Ecto neural progenitor cell (in vitro differentiated cells): Measurements from ENCODE around the gene SERPINI1.

ENCODE experiments used
- DNase-seq: peaks from one replicate; pipeline ENCODE4 v3.0.0-alpha.2; 2018; ENCODE audit warnings: low spot score

The SERPINI1 gene

GRCh38 chr3:167734498-167735232, 856 bp upstream of the SERPINI1 start, which contains the start of gene PDCD10:
Gene PDCD10 (minus strand): TSS chr3:167734892. CDS start chr3:167720157, 14,735 bp downstream.
- peak; percentile 97 for DNase-seq

DNA sequence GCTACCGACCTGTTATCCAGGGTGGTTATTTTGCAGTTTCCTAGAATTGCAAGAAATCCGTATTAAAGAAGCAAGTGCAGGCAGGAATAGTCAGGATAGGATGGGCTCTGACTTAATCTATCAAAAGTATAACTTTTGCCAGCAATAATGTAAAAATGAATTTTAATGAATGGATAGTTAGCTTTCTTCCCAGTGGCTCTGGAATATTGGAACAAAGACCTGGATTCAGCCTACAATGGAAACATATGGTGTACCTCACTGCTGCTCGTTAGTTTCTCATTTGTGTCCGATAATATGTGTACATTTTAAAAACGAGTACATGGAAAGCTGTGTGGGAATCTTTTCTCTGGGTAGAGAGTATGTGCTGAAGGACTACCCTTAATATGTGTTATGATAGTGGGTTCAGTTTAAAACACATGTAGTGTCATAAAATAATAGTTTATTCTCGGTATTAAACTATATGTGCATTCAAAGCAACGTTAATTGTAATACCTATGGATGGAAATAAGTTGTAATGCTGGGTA, 805 bp downstream of the SERPINI1 start:
- DNase-seq, result no peak

DNA sequence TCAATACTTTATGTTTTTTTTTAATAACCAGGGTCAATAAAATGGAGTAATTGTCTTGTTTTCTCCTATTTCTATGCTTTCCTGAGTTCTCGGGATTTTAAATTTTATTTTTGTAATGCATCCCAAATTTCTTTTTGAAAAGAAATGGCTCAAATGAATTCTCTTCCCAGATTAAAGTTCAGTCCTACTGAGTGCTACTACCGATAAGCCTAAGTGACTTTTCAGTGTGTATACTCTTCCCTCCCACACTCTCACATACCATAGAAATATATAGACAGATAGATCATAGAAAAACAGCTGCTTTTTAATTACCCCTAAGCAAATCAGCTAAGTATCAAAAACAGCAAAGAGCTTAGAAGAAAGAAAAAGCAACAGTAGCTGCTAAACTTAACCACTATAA, 1.5 kb downstream of the SERPINI1 start:
- no peak for DNase-seq

GRCh38 chr3:167738037-167738436, 2.5 kb downstream of the SERPINI1 start:
- no peak for DNase-seq

DNA sequence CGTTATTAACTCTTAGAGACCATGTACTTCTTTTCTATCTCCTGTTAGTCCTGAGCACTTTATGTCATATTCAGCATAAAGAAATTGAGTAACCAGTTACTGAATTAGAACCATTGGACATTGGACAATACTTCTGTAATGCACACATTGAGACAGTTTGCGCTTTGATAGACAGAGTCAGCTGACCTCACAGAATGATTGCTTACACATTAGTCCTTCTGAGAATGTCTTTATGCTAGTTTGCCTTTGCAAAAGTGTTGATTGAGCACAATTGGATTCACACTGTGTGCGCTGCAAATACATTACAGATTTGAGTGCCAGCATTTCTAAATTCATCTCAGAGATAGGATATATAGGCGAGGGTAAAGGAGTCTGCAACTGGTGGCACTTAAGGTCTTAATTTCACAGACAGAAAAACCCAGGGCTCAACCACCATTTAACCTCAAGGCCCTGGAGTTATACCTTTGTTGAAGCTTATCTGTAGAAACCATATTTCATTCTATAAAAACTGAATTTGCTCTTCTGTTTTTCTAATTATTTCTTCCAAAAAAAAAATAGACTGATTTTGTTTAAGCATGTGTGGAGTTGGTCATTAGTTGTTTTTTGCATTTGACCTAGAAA, 3.8 kb downstream of the SERPINI1 start:
- no peak for DNase-seq

DNA sequence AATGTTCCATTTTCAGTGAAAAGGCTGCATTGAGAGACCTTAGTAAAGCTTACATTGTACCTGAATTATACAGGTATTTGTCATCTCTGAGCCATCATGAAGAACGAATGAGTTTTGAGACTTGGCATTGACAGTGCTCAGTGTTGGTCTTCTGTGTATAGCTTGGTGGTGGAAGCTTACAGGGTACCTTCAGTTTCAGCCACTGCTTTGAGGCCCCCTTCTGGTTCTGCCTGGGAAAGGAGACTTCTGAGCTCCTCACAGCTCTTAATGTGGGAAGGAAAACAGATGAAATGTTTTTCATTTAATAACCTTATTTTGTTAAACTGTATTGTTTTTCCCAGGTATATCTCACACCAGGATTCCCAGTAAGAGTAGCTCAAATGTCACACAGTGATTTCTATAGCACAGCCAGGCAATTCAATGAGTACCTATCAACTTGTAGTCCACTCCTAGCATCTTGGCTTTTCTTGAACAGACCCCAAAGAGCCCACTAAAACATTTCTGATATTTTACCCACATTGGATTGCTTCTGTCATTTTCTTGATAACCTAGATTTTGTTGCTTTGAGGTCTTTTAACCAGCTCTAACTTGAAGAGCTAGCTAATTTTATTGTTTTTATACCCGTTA, 5.6 kb downstream of the SERPINI1 start:
- peak; percentile 54 for DNase-seq

DNA sequence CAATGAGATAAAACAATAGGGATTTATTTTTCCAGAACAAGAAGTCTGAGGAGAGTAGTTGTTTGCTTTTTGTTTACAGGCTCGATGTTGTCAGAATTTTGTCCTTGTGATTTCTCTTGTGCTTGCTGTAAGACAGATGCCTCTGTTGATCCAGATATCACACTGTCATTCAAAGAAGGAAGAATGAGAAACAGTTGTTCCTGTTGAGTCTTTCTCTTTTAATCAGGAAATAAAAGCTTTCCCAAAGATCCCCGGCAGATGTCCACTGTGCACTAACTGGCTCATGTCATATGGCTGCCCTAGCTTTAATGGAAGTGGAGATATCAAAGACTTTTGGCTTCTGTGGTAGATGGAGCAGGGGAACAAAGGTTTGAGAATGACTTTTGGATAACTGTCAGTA, 6.8 kb downstream of the SERPINI1 start:
- DNase-seq, result no peak

- DNase-seq, result no peak
These were observed 8.3 kb downstream of the SERPINI1 start for GRCh38 chr3:167743799-167744198.

- DNase-seq, result no peak
These were observed 13.7 kb downstream of the SERPINI1 start for GRCh38 chr3:167749209-167749608.

- DNase-seq, result no peak
These were observed 14.2 kb downstream of the SERPINI1 start for GRCh38 chr3:167749728-167750127.

GRCh38 chr3:167750272-167750971, 14.9 kb downstream of the SERPINI1 start:
- no peak for DNase-seq

DNA sequence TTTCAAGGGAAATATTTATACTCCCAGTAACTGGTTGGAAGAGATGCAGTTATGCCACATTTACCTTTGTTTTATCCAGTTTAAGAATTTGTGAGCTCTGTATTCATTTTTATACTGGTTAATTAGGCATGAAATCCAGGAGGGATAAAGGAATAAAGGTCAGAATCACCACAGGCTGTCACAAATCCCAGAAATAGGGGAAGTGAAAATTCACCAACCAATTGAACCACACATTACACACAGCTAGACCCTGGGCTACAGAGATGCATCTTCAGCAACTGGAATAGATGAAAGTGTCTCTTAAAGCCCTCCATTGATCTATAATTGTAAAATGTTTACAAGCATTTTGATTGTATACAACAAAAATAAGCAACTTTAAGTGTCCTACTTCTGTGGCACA, 18.5 kb downstream of the SERPINI1 start:
- no peak for DNase-seq

- DNase-seq, result no peak
These were observed 25.8 kb downstream of the SERPINI1 start for GRCh38 chr3:167761302-167761701.

- no peak for DNase-seq
These were observed 26.8 kb downstream of the SERPINI1 start for GRCh38 chr3:167762296-167762695.

DNA sequence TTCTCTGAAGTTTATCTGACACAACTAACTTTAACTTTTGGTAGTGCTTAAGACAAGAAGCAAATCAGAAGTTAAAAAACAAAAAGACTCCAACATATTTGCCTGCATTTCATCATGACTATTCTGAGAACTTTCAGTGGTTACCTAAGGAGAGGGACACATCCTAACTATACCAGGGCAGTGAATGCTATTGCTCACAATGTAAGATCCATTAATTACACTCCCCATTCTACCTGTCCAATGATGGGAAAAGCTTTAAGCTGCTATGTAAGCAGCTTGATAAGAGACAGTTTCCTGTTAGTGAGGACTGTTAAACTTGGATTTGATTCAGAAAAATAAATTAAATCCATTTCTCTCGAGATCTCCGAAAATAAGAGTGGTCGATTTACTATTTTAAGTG, 37.5 kb downstream of the SERPINI1 start:
- DNase-seq, result no peak

GRCh38 chr3:167773584-167773983, 38.1 kb downstream of the SERPINI1 start:
- DNase-seq, result no peak

DNA sequence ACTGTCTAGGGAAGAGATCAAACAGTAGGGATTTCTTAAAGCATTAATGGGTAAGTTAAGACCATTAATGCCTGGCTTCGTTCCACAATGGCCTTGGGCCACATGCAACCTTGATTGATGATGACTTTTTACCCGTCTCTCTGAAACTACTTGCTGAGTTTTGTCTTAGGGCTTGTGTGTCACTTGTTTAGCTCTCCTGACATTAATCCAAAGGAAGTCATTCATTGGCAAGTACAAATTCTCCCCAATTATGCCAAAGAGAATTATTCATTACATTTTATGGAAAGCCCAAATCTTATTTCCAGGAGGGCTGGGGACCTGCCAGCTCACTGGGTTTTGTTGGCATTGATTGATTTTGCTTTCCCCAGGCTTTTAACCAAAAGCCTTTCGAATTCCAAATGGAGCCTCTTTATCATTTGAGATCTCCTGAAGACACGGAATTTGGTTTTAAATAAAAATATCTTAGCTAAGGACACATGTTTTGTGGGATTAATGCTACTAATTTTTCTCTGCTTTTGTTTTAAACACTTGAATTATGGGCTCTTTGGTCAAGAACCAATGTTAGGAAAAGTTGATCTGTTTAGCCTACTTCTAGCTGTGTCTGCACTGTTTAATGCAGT, 40.7 kb downstream of the SERPINI1 start:
- no peak for DNase-seq

DNA sequence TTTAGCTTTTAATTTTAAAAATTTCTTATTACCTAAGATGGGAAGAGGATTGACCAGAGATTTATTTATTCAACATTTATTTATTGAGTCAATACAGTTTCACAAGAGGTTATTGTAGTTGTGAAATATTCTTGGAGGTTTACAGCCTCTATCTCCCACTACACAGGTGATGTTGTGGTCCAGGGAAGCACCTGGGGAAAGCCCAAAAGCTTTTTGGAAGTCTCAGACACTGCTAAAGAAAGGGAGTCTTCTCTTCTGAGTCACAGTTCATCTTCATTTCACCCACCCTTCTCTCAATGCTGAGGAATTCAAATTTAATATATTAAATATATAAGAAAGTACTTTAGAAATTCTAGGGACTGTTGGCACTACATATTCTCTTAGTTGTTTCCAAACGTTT, 41.8 kb downstream of the SERPINI1 start:
- no peak for DNase-seq

DNA sequence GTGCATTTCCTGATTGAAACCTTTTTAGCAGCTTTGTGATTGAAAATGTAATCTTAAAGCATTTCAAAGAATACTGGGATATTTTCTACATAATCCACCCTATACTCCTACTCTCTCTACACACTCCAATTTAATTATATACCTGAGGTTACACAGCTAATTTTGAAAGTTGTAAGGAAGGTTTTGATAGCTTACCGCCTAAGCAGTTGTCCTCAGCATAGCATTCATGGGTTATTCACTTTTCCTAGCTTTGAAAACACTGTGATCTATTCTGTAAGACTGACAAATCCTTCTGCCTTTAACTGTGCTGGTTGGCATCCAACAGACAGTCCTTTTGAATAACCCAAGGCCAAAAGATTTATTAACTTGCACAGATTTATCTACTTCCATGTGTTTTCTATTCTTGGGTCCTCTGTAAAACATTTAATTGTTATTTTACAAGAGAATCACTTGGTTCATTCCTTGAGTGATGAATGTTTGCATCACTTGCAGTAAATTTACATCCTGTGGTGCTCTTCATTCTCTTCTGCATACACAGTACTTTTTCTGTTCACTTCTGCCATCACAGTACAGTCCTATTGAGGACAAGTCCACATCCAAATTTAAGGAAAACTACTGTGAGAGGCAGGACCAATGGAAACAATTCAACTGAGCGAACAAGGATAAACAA, 44.8 kb downstream of the SERPINI1 start:
- no peak for DNase-seq

DNA sequence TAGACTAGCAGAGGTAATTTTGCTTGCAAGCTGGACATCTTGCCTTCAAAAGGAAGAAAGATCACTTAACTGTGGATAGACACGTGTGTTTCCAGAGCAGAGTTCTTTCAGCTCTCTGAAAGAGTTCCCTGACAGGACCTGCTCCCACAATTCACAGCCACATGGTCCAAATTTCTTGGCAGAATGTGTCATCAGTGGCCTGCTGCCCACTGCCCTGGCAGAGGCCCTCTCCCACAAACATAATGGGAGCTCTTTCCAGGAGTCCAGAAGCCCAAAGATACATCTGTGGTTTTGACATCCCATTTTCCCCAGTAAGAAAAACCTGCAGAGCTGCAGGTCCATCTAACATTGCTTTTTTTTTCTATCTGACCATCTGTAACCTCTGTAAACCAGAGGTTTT, 48.3 kb downstream of the SERPINI1 start:
- no peak for DNase-seq

DNA sequence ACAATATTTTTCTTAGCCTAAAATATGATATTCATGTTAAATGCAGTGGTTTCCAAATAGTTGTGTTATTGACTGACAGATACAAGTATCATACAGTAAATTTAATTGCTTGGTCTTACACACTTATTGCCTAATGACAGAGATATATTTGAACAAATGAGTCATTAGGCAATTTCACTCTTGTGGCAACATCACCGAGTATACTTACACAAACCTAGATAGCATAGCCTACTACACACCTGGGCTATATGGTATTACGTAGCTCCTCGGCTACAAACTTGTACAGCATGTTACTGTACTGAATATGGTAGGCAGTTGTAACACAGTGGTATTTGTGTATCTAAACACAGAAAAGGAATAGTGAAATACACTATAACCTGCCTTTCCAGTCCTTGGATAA, 50.3 kb downstream of the SERPINI1 start:
- DNase-seq, result no peak
